ENCODE data around the gene NUDT8. TPM values are rescaled to one million over a fixed set of nuclear protein-coding genes. Genes with fewer than 3 reads are reported as not detected.

The NUDT8 gene
- 17.0 and 21.5 TPM in 2 replicates for total RNA-seq (2014; rRNA removed; shearing (Covaris generic))
- 19.2 and 29.2 TPM in 2 replicates for polyA plus RNA-seq (2015; cell fraction: cytosol; rRNA removed)
- 15.3 and 17.2 TPM in 2 replicates for polyA plus RNA-seq (2015; cell fraction: nucleus; rRNA removed)

GRCh38 chr11:67629386-67630227 lies at the start of gene NUDT8:
Gene NUDT8 (minus strand): TSS chr11:67629937. CDS start chr11:67629911, 26 bp downstream.
- peak; percentile 71 for DNase-seq (ENCODE audit: low read depth)

GRCh38 chr11:67675058-67675747 lies 45.5 kb upstream of the NUDT8 start:
- no peak for DNase-seq (ENCODE audit: low read depth)

- DNase-seq (ENCODE audit: low read depth) = no peak
Measured at GRCh38 chr11:67674442-67674871, 44.7 kb upstream of the NUDT8 start, which contains the start of gene ALDH3B2. Gene ALDH3B2 (minus strand): TSS chr11:67674623. CDS start chr11:67666935, 7,688 bp downstream.

- no peak for DNase-seq (ENCODE audit: low read depth)
Measured at GRCh38 chr11:67673902-67674301, 44.2 kb upstream of the NUDT8 start.

- DNase-seq (ENCODE audit: low read depth) = no peak
Measured at GRCh38 chr11:67673358-67673757, 43.6 kb upstream of the NUDT8 start.

GRCh38 chr11:67671211-67671520 lies 41.4 kb upstream of the NUDT8 start:
- DNase-seq (ENCODE audit: low read depth) = no peak

GRCh38 chr11:67670316-67671210 lies 40.8 kb upstream of the NUDT8 start:
- DNase-seq (ENCODE audit: low read depth) = no peak

GRCh38 chr11:67668192-67668551 lies 38.4 kb upstream of the NUDT8 start:
- DNase-seq (ENCODE audit: low read depth) = no peak

GRCh38 chr11:67667490-67668191 lies 37.9 kb upstream of the NUDT8 start:
- no peak for DNase-seq (ENCODE audit: low read depth)

- DNase-seq (ENCODE audit: low read depth) = no peak
Measured at GRCh38 chr11:67666676-67667489, 37.1 kb upstream of the NUDT8 start.

GRCh38 chr11:67666303-67666645 lies 36.5 kb upstream of the NUDT8 start:
- DNase-seq (ENCODE audit: low read depth) = no peak

GRCh38 chr11:67665541-67666302 lies 36.0 kb upstream of the NUDT8 start:
- DNase-seq (ENCODE audit: low read depth) = no peak

GRCh38 chr11:67664696-67665540 lies 35.2 kb upstream of the NUDT8 start:
- no peak for DNase-seq (ENCODE audit: low read depth)

- no peak for DNase-seq (ENCODE audit: low read depth)
Measured at GRCh38 chr11:67664213-67664585, 34.5 kb upstream of the NUDT8 start.

- DNase-seq (ENCODE audit: low read depth) = no peak
Measured at GRCh38 chr11:67663532-67664212, 33.9 kb upstream of the NUDT8 start.

- DNase-seq (ENCODE audit: low read depth) = no peak
Measured at GRCh38 chr11:67662835-67663531, 33.2 kb upstream of the NUDT8 start.

All from HT1080 (cell line).